ENCODE measurements around the gene RBMS1. TPM values are rescaled to one million over a fixed set of nuclear protein-coding genes. Genes with fewer than 3 reads are reported as not detected.

The RBMS1 gene
- total RNA-seq, 1 experiment from 2014 or later = 77.5 TPM

GRCh38 chr2:160392201-160392600 lies 101.4 kb downstream of the RBMS1 start:
- no peak overlapping the region for H3K18ac ChIP-seq (ENCODE audit: insufficient read length, low read depth, low read length)
- no peak overlapping the region for H3K14ac ChIP-seq (ENCODE audit: insufficient read depth, low read length)
- no peak overlapping the region for H4K8ac ChIP-seq (replicated peaks; ENCODE audit: insufficient read length, low read depth, low read length)
- H3T11ph ChIP-seq (ENCODE audit: low read length) = no peak overlapping the region
- no peak overlapping the region for H2BK20ac ChIP-seq (ENCODE audit: low read depth, low read length, poor library complexity, severe bottlenecking)
- no peaks in the 10 kb centered on the region for H3K9me3 ChIP-seq (ENCODE audit: control insufficient read depth, low read depth, low read length)
- no peak overlapping the region for H2AK5ac ChIP-seq (ENCODE audit: insufficient read length, low read length)
- H3K4me2 ChIP-seq (ENCODE audit: insufficient read depth, insufficient read length, low read length) = no peak overlapping the region
- H3K27ac ChIP-seq (ENCODE audit: insufficient read length, low read depth, low read length) = no peak overlapping the region
- H4K91ac ChIP-seq (ENCODE audit: insufficient read length, low read depth, low read length) = no peak overlapping the region
- no peak overlapping the region for H3K4ac ChIP-seq (ENCODE audit: low read depth, low read length)
- no peak for TF ChIP-seq CTCF (conservative IDR thresholded peaks at IDR 0.05)
- Mint-ChIP-seq H3K27me3 (ENCODE audit: low read depth) (no peaks in the 10 kb centered on the region), H3K4me1 (peaks cover 56 to 58% of the 10 kb centered on the region in 2 experiments), H3K4me3 (no peak overlapping the region), H3K9me3 (no peaks in the 10 kb centered on the region), H3K27ac (no peak overlapping the region), H3K36me3 (ENCODE audit: insufficient read depth in 1 of 3, low read depth in 3 of 3) (peaks cover 0 to 4% (median 0%) of the 10 kb centered on the region in 3 experiments; a peak in 2 of 7 replicates)
- no peak overlapping the region for H2BK15ac ChIP-seq (ENCODE audit: low read depth, low read length)
- peaks cover 11% of the 10 kb centered on the region for H3K79me1 ChIP-seq (ENCODE audit: insufficient read depth, low read depth, low read length, poor library complexity, severe bottlenecking)
- H4K5ac ChIP-seq (ENCODE audit: insufficient read length, low read depth, low read length) = no peak overlapping the region
- no peak for DNase-seq
- H3K23ac ChIP-seq (ENCODE audit: insufficient read length, low read depth, low read length) = no peak overlapping the region
- peaks cover 4% of the 10 kb centered on the region; the same call in 1 of the 2 replicates for H3K4me1 ChIP-seq (ENCODE audit: insufficient read depth, low read length)
- H3K79me2 ChIP-seq (ENCODE audit: insufficient read depth, low read length) = peaks cover 13% of the 10 kb centered on the region; the same call in 1 of the 2 replicates
- H3K56ac ChIP-seq (ENCODE audit: insufficient read length, low read depth, low read length) = no peak overlapping the region
- no peak overlapping the region for H2BK5ac ChIP-seq (ENCODE audit: insufficient read length, low read length)
- H3K9ac ChIP-seq (ENCODE audit: extremely low read depth, insufficient read length, low read length) = no peak overlapping the region
- H2AFZ ChIP-seq (ENCODE audit: low read length) = no peak overlapping the region
- WGBS (ENCODE audit: extremely low coverage, insufficient read length, low lambda C conversion rate) = no CpG with 5 or more reads among the region's 3 CpGs
- no peaks in the 10 kb centered on the region for H4K20me1 ChIP-seq (ENCODE audit: control insufficient read depth, insufficient read depth, insufficient read length)
- no peak overlapping the region for H2BK12ac ChIP-seq (ENCODE audit: insufficient read length, low read depth, low read length)
- no peak overlapping the region for H2BK120ac ChIP-seq (ENCODE audit: low read depth, low read length, poor library complexity, severe bottlenecking)
- H3K23me2 ChIP-seq (ENCODE audit: insufficient read length, low read depth, low read length, poor library complexity, severe bottlenecking) = no peaks in the 10 kb centered on the region
- H3K27me3 ChIP-seq (ENCODE audit: insufficient read depth, low read length) = no peaks in the 10 kb centered on the region

All from H9 (cell line).